GM12878 (cell line): ENCODE measurements around the gene ZNF260. TPM values are rescaled to one million over a fixed set of nuclear protein-coding genes. Genes with fewer than 3 reads are reported as not detected.

Source experiments
- ATAC-seq: fragments of 200-7000 bp; cut with Tn5 transposase; 3 replicates; pipeline ENCODE4 v1.9.1; 2020; ENCODE audit warnings: mild to moderate bottlenecking, moderate library complexity
- BruUV-seq: library from RNA; stranded (reverse); fragments of 400-500 nt; replicated peaks from 2 replicates; lab custom pipeline; 2021; lab: Mats Ljungman, UMichigan
- CTCF ChIA-PET: fragments of 300-600 bp; sonication (Branson Sonifier 250); formaldehyde crosslinking; extraction: SDS; loops from one replicate; lab custom pipeline; 2021; ENCODE audit warnings: inconsistent platforms; lab: Yijun Ruan, JAX
- POLR2A ChIA-PET: fragments of 350-600 bp; formaldehyde crosslinking; extraction: SDS; loops from one replicate; lab custom pipeline; 2021; ENCODE audit warnings: inconsistent platforms; lab: Charles Lee
- RAD21 ChIA-PET: fragments of 300-600 bp; sonication (Branson Sonifier 250); formaldehyde crosslinking; loops from one replicate; lab custom pipeline; 2023; ENCODE audit warnings: antibody characterized with exemption; ENCODE audit not compliant: unreplicated experiment; lab: Charles Lee
- SMC1A ChIA-PET: fragments of 300-600 bp; sonication (Branson Sonifier 250); formaldehyde crosslinking; loops from one replicate; lab custom pipeline; 2023; ENCODE audit not compliant: unreplicated experiment, uncharacterized antibody; lab: Charles Lee
- DNase-seq: peaks from one replicate; pipeline ENCODE4 v3.0.0-alpha.2; 2011; ENCODE audit warnings: low read depth, low spot score
- FAIRE-seq: peaks from 3 replicates; lab custom pipeline; 2011; peaks lifted over from hg19 to GRCh38; lab: Jason Lieb, UNC
- H2AFZ ChIP-seq: 2 replicates; pipeline ENCODE4 v1.6.0; 2011; ENCODE audit warnings: low read depth, low read length, control low read depth; ENCODE audit not compliant: control insufficient read depth
- H3K27ac ChIP-seq: 2 replicates; pipeline ENCODE4 v1.5.1; 2011; ENCODE audit warnings: control low read depth; ENCODE audit not compliant: control insufficient read depth, insufficient read depth
- H3K27me3 ChIP-seq, 2 experiments: replicated peaks in 1 of 2; 2 replicates each; pipeline versions ENCODE4 v1.6.0 to v1.6.1; 2011; ENCODE audit warnings: low read length in 1 of 2; ENCODE audit not compliant: control insufficient read depth in 2 of 2, insufficient read depth in 2 of 2
- H3K36me3 ChIP-seq, 2 experiments: 2 replicates each; pipeline ENCODE4 v1.5.1; 2011; ENCODE audit warnings: low read length in 1 of 2; ENCODE audit not compliant: control insufficient read depth in 2 of 2, insufficient read depth in 2 of 2
- H3K4me1 ChIP-seq: 2 replicates; pipeline ENCODE4 v1.6.1; 2011; ENCODE audit warnings: mild to moderate bottlenecking, low read length, moderate library complexity, mixed read lengths; ENCODE audit not compliant: control insufficient read depth, insufficient read depth
- H3K4me2 ChIP-seq: 2 replicates; pipeline ENCODE4 v1.6.0; 2011; ENCODE audit warnings: control low read depth; ENCODE audit not compliant: control insufficient read depth, insufficient read depth
- H3K4me3 ChIP-seq: fragments of 200-600 bp; sonication (generic); 2 replicates; pipeline ENCODE4 v1.5.1; 2016
- H3K79me2 ChIP-seq: 2 replicates; pipeline ENCODE4 v1.6.0; 2011; ENCODE audit warnings: low read length; ENCODE audit not compliant: control insufficient read depth, insufficient read depth
- H3K9ac ChIP-seq: 2 replicates; pipeline ENCODE4 v1.8.0; 2011; ENCODE audit warnings: low read length, control low read depth, mixed read lengths; ENCODE audit not compliant: control insufficient read depth, insufficient read depth
- H3K9me3 ChIP-seq: replicated peaks from 3 replicates; pipeline ENCODE4 v1.5.1; 2011; ENCODE audit warnings: mild to moderate bottlenecking, low read length; ENCODE audit not compliant: control insufficient read depth, insufficient read depth
- H4K20me1 ChIP-seq: 2 replicates; pipeline ENCODE4 v1.6.0; 2011; ENCODE audit not compliant: control insufficient read depth, insufficient read depth
- BACH1 ChIP-seq: fragments of 450-650 bp; IDR thresholded peaks from 2 replicates; pipeline ENCODE4 v1.6.1; 2017; ENCODE audit warnings: mild to moderate bottlenecking, borderline replicate concordance
- CTCF ChIP-seq, 3 experiments: IDR thresholded peaks in 2 of 3; conservative IDR thresholded peaks in 1 of 3; 2 replicates each; pipeline ENCODE4 v1.5.1; 2011; ENCODE audit warnings: low read depth in 3 of 3, low read length in 3 of 3, mild to moderate bottlenecking in 3 of 3, control low read depth in 2 of 3, moderate library complexity in 2 of 3, inconsistent platforms in 1 of 3, mixed read lengths in 1 of 3; ENCODE audit not compliant: control insufficient read depth in 2 of 3, insufficient read depth in 1 of 3; ENCODE audit errors: extremely low read depth in 1 of 3
- EED ChIP-seq: sonication (generic); IDR thresholded peaks from 2 replicates; pipeline ENCODE4 v1.6.1; 2016; ENCODE audit warnings: antibody characterized with exemption, low read depth
- NR2F1 ChIP-seq: fragments of 450-650 bp; conservative IDR thresholded peaks from 2 replicates; pipeline ENCODE4 v1.6.1; 2017; ENCODE audit warnings: mild to moderate bottlenecking
- PAX8 ChIP-seq: fragments of 450-650 bp; IDR thresholded peaks from 2 replicates; pipeline ENCODE4 v1.6.1; 2017; ENCODE audit warnings: mild to moderate bottlenecking, moderate library complexity
- POLR2A ChIP-seq: IDR thresholded peaks from 2 replicates; pipeline ENCODE4 v1.6.1; 2011; ENCODE audit warnings: low read depth, mild to moderate bottlenecking, low read length
- RUNX3 ChIP-seq: IDR thresholded peaks from 2 replicates; pipeline ENCODE4 v1.6.1; 2012; ENCODE audit warnings: low read length, inconsistent platforms
- SMAD1 ChIP-seq: fragments of 450-650 bp; IDR thresholded peaks from 2 replicates; pipeline ENCODE4 v1.6.1; 2018; ENCODE audit warnings: mild to moderate bottlenecking, low read depth; ENCODE audit not compliant: partially characterized antibody
- SMARCA5 ChIP-seq: fragments of 450-650 bp; IDR thresholded peaks from 2 replicates; pipeline ENCODE4 v1.6.1; 2017; ENCODE audit warnings: mild to moderate bottlenecking
- TARDBP ChIP-seq: IDR thresholded peaks from 2 replicates; pipeline ENCODE4 v1.6.1; 2016; ENCODE audit warnings: borderline replicate concordance
- whole genome bisulfite sequencing: methylation state at CpG from one replicate; pipeline ENCODE4 v1.1.6; 2016; ENCODE audit warnings: low lambda C conversion rate; ENCODE audit not compliant: insufficient replicate concordance, insufficient coverage; ENCODE audit errors: missing lambda C conversion rate; 5-methylcytosine and 5-hydroxymethylcytosine counted together
- in situ Hi-C: fragments of 300-500 bp; cut with MboI; formaldehyde crosslinking; loops from 9 replicates; pipeline ENCODE4 v1.14.3; 2018; ENCODE audit warnings: mixed read lengths
- intact Hi-C: fragments of 100-400 bp; cut with micrococcal nuclease; formaldehyde crosslinking; loops from one replicate; pipeline ENCODE4 v1.14.2; 2022; ENCODE audit not compliant: unreplicated experiment
- polyA plus RNA-seq, 11 experiments: library from polyadenylated mRNA; depleted of rRNA in 4 of 11; unstranded in 6 of 11; stranded (reverse) in 5 of 11; fragments of >200 nt; fragmentation: Nextera tagmentation in 4 of 11; fragmentation: Illumina TruSeq in 1 of 11; extraction: Ambion mirVana in 4 of 11; extraction: Trizol in 1 of 11; gene quantifications; 1 replicate in 1 of 11; 2 replicates in 10 of 11; pipeline versions ENCODE4 v1.2.1 to v1.2.3, GENCODE V29; 2011 to 2016; ENCODE audit warnings: inconsistent platforms in 2 of 11, missing spikeins in 2 of 11, low read depth in 1 of 11
- total RNA-seq, 4 experiments: library from RNA; depleted of rRNA in 3 of 4; stranded (reverse); fragments of >200 nt in 3 of 4; fragmentation: Illumina TruSeq in 1 of 4; extraction: Trizol in 1 of 4; gene quantifications; 2 replicates each; pipeline versions ENCODE4 v1.2.1 to v1.2.3, GENCODE V29; 2013 to 2021

ZNF260 gene
- total and polyA plus RNA-seq, 10 of the 15 experiments (the other 5 are each of a cell fraction or from before 2014, with no cell fraction given), result 1.9 to 9.7 (median 7.1) TPM

- H3K36me3 ChIP-seq, result no peaks in the 10 kb centered on the region
- ChIA-PET CTCF (interaction anchor here (0.8 to 1.7 kb wide), 2 partner anchors 40 to 361 kb away, joined by 3 to 6 read pairs; partner anchors contain the start of gene ZNF260), POLR2A (interaction anchor here (0.6 to 1.8 kb wide), 4 partner anchors 32 to 274 kb away, joined by 4 to 8 read pairs (median 6); partner anchors contain the start of genes ZFP82, ZNF146, ZNF260 and ZNF565), SMC1A (interaction anchor here (0.6 to 1.7 kb wide), 4 partner anchors 41 to 274 kb away, joined by 3 to 5 read pairs (median 3); partner anchors contain the start of genes ZNF146 and ZNF565), RAD21 (interaction anchor here (1.4 kb wide), 2 partner anchors 280 to 362 kb away, joined by 3 read pairs; partner anchors contain the start of gene ZNF345)
- H2AFZ ChIP-seq, result peak overlapping the region; percentile 81
- no peaks in the 10 kb centered on the region; the same call in 1 of the 2 replicates for H3K4me1 ChIP-seq
- intact Hi-C loops (no loop called here), in situ Hi-C loops (loop anchor here (10.0 kb wide), 1 partner anchor 374 kb away; the partner anchor contains the start of genes OVOL3, POLR2I and TBCB)
- H3K79me2 ChIP-seq, result peaks cover 2% of the 10 kb centered on the region; the same call in 1 of the 2 replicates
- BruUV-seq, result no TSS peak
- no peaks in the 10 kb centered on the region for H3K27me3 ChIP-seq
- H3K4me2 ChIP-seq, result peak overlapping the region; percentile 82
- no peak for DNase-seq
- under 1% methylated on average over 11 of the region's 11 CpGs for WGBS
- FAIRE-seq, result no peak
- TF ChIP-seq NR2F1 (0 out of 2 replicates have a peak, but pooled peaks have one; percentile 4), CTCF (IDR thresholded peaks at IDR 0.05 in 2 of 3, conservative IDR thresholded peaks at IDR 0.05 in 1 of 3; ENCODE audit: control insufficient read depth in 2 of 3, extremely low read depth in 1 of 3, insufficient read depth in 1 of 3, low read depth in 3 of 3, low read length in 3 of 3) (peak in 1 of 3 experiments; percentile 14; a peak in 1 of 6 replicates), SMARCA5 (peak; percentile 63; the same call in 1 of the 2 replicates), RUNX3 (peak; percentile 69; the same call in 1 of the 2 replicates), EED (no peak), TARDBP (no peak), POLR2A (no peak), SMAD1 (no peak), BACH1 (no peak), PAX8 (no peak)
- ATAC-seq, result peak; percentile 23
- H3K9me3 ChIP-seq, result peaks cover 7% of the 10 kb centered on the region; the same call in 2 of the 3 replicates
- H3K27ac ChIP-seq, result peak overlapping the region; percentile 93
- peak overlapping the region; percentile 85 for H3K9ac ChIP-seq
- H3K4me3 ChIP-seq, result peak overlapping the region; percentile 79
- H4K20me1 ChIP-seq, result no peaks in the 10 kb centered on the region
These were observed 39.3 kb downstream of the ZNF260 start for GRCh38 chr19:36488846-36489117.
